HepG2 (cell line): ENCODE results near the gene NPPA. TPM values are rescaled to one million over a fixed set of nuclear protein-coding genes. Genes with fewer than 3 reads are reported as not detected.

Source experiments
- DR1 ChIP-seq: sonication (generic); formaldehyde crosslinking; IDR thresholded peaks from 2 replicates; pipeline ENCODE4 v1.8.0; 2021; ENCODE audit warnings: mild to moderate bottlenecking, missing genetic modification reagents, inconsistent platforms
- ETV5 ChIP-seq: IDR thresholded peaks from 2 replicates; pipeline ENCODE4 v1.6.1; 2018; ENCODE audit warnings: missing biosample characterization, missing genetic modification reagents, inconsistent platforms, borderline replicate concordance
- KLF6 ChIP-seq: IDR thresholded peaks from 2 replicates; pipeline ENCODE4 v1.8.0; 2016; ENCODE audit warnings: missing biosample characterization, missing genetic modification reagents
- MTERF4 ChIP-seq: sonication (generic); formaldehyde crosslinking; IDR thresholded peaks from 2 replicates; pipeline ENCODE4 v1.8.0; 2023; ENCODE audit warnings: mild to moderate bottlenecking, missing genetic modification reagents
- MXD4 ChIP-seq: IDR thresholded peaks from 2 replicates; pipeline ENCODE4 v1.6.1; 2016; ENCODE audit warnings: mild to moderate bottlenecking, missing biosample characterization, missing genetic modification reagents
- PRDM15 ChIP-seq: sonication (generic); formaldehyde crosslinking; IDR thresholded peaks from 2 replicates; pipeline ENCODE4 v1.4.0; 2020; ENCODE audit warnings: missing genetic modification reagents
- RARA ChIP-seq: IDR thresholded peaks from 2 replicates; pipeline ENCODE4 v1.6.1; 2016; ENCODE audit warnings: missing genetic modification reagents, missing compliant biosample characterization
- RNF2 ChIP-seq: fragments of 450-650 bp; conservative IDR thresholded peaks from 2 replicates; pipeline ENCODE4 v1.6.1; 2016; ENCODE audit warnings: low read depth
- SMAD3 ChIP-seq: sonication (generic); formaldehyde crosslinking; IDR thresholded peaks from 2 replicates; pipeline ENCODE4 v1.4.0; 2020; ENCODE audit warnings: missing genetic modification reagents
- SP5 ChIP-seq: IDR thresholded peaks from 2 replicates; pipeline ENCODE4 v1.6.1; 2016; ENCODE audit warnings: low read depth, borderline replicate concordance
- SUZ12 ChIP-seq: fragments of 150-350 bp; IDR thresholded peaks from 2 replicates; pipeline ENCODE4 v1.6.1; 2014; ENCODE audit warnings: low read depth, low read length
- TFDP1 ChIP-seq: IDR thresholded peaks from 2 replicates; pipeline ENCODE4 v1.6.1; 2016; ENCODE audit warnings: missing compliant biosample characterization, missing genetic modification reagents, borderline replicate concordance
- ZBTB44 ChIP-seq: sonication (generic); formaldehyde crosslinking; IDR thresholded peaks from 2 replicates; pipeline ENCODE4 v1.4.0; 2020; ENCODE audit warnings: missing genetic modification reagents
- ZC3H13 ChIP-seq: sonication (generic); formaldehyde crosslinking; IDR thresholded peaks from 2 replicates; pipeline ENCODE4 v1.8.1; 2023; ENCODE audit warnings: mild to moderate bottlenecking, missing genetic modification reagents, moderate library complexity
- ZNF292 ChIP-seq: sonication (generic); formaldehyde crosslinking; IDR thresholded peaks from 2 replicates; pipeline ENCODE4 v1.8.1; 2022; ENCODE audit warnings: mild to moderate bottlenecking, low read depth, missing genetic modification reagents, borderline replicate concordance
- ZNF605 ChIP-seq: sonication (generic); formaldehyde crosslinking; IDR thresholded peaks from 2 replicates; pipeline ENCODE4 v1.8.0; 2022; ENCODE audit warnings: mild to moderate bottlenecking, missing genetic modification reagents
- ZNF619 ChIP-seq: sonication (generic); formaldehyde crosslinking; IDR thresholded peaks from 2 replicates; pipeline ENCODE4 v1.4.0; 2020; ENCODE audit warnings: mild to moderate bottlenecking, missing genetic modification reagents
- ZNF639 ChIP-seq: conservative IDR thresholded peaks from 2 replicates; pipeline ENCODE4 v1.6.1; 2018; ENCODE audit warnings: missing genetic modification reagents
- ZNF772 ChIP-seq: sonication (generic); formaldehyde crosslinking; IDR thresholded peaks from 2 replicates; pipeline ENCODE4 v1.5.0; 2020; ENCODE audit warnings: mild to moderate bottlenecking, missing genetic modification reagents
- polyA plus RNA-seq, 8 experiments: library from polyadenylated mRNA; depleted of rRNA in 3 of 8; stranded (reverse) in 7 of 8; unstranded in 1 of 8; fragments of >200 nt; fragmentation: Illumina TruSeq in 4 of 8; extraction: Trizol in 4 of 8; gene quantifications; 2 replicates each; pipeline versions ENCODE4 v1.2.1 to v1.2.3, GENCODE V29; 2011 to 2016; ENCODE audit warnings: low read depth in 4 of 8, missing spikeins in 1 of 8, mixed read lengths in 1 of 8; ENCODE audit not compliant: insufficient read depth in 1 of 8
- total RNA-seq, 5 experiments: library from RNA; depleted of rRNA; stranded (reverse); fragments of >200 nt; fragmentation: Illumina TruSeq; extraction: Trizol; gene quantifications; 2 replicates each; pipeline ENCODE4 v1.2.3, GENCODE V29; 2016; ENCODE audit warnings: low read depth in 1 of 5

NPPA gene
- total and polyA plus RNA-seq, 2 of the 13 experiments (the other 11 are each of a cell fraction or from before 2014, with no cell fraction given) = not detected

- TF ChIP-seq SMAD3 (CRISPR knock-in tag) = peak; percentile 48
- 0 out of 2 replicates have a peak, but pooled peaks have one; percentile 33 for TF ChIP-seq ZC3H13 (CRISPR knock-in tag)
- peak; percentile 52; the same call in 1 of the 2 replicates for TF ChIP-seq ZNF292 (CRISPR knock-in tag)
- TF ChIP-seq KLF6 = 0 out of 2 replicates have a peak, but pooled peaks have one; percentile 53
- TF ChIP-seq PRDM15 (CRISPR knock-in tag) = peak; percentile 45; the same call in 1 of the 2 replicates
- no peak for TF ChIP-seq DR1 (CRISPR knock-in tag)
- TF ChIP-seq RARA (CRISPR knock-in tag) = peak; percentile 95
- peak; percentile 40 for TF ChIP-seq MXD4
- TF ChIP-seq MTERF4 (CRISPR knock-in tag) = 0 out of 2 replicates have a peak, but pooled peaks have one; percentile 7
- no peak for TF ChIP-seq RNF2
- no peak for TF ChIP-seq SUZ12
- TF ChIP-seq TFDP1 (CRISPR knock-in tag) = peak; percentile 35; the same call in 1 of the 2 replicates
- TF ChIP-seq SP5 (CRISPR knock-in tag) = peak; percentile 73
- peak; percentile 98 for TF ChIP-seq ETV5
- TF ChIP-seq ZNF772 (CRISPR knock-in tag) = 0 out of 2 replicates have a peak, but pooled peaks have one; percentile 46
- peak; percentile 89 for TF ChIP-seq ZNF605 (CRISPR knock-in tag)
- 0 out of 2 replicates have a peak, but pooled peaks have one; percentile 51 for TF ChIP-seq ZNF619 (CRISPR knock-in tag)
- 0 out of 2 replicates have a peak, but pooled peaks have one; percentile 32 for TF ChIP-seq ZBTB44 (CRISPR knock-in tag)
- peak; percentile 57; the same call in 1 of the 2 replicates for TF ChIP-seq ZNF639 (CRISPR knock-in tag)
Observed at GRCh38 chr1:11842154-11843041, 5.2 kb downstream of the NPPA start (continued).
